Measurements from ENCODE around the gene FOXP4. TPM values are rescaled to one million over a fixed set of nuclear protein-coding genes. Genes with fewer than 3 reads are reported as not detected.

FOXP4 gene
- total RNA-seq, 1 donor from 2014 or later, result 30.0 TPM

GRCh38 chr6:41605649-41606048 is 59.5 kb downstream of the FOXP4 start:
- TF ChIP-seq CTCF (IDR thresholded peaks at IDR 0.05), result no peak
- DNase-seq, result no peak
- Histone ChIP-seq H3K36me3 (no peaks in the 10 kb centered on the region), H3K27me3 (ENCODE audit: low read depth) (no peaks in the 10 kb centered on the region), H3K4me1 (peaks cover 10% of the 10 kb centered on the region), H3K9me3 (no peaks in the 10 kb centered on the region), H3K27ac (no peak overlapping the region), H3K4me3 (no peak overlapping the region)
- no peak for ATAC-seq
- intact Hi-C loops (cut with DNase I), result no loop called here

GRCh38 chr6:41607036-41607435 is 60.9 kb downstream of the FOXP4 start:
- Histone ChIP-seq H3K9me3 (no peaks in the 10 kb centered on the region), H3K27ac (no peak overlapping the region), H3K36me3 (no peaks in the 10 kb centered on the region), H3K4me1 (peaks cover 10% of the 10 kb centered on the region), H3K27me3 (ENCODE audit: low read depth) (no peaks in the 10 kb centered on the region), H3K4me3 (no peak overlapping the region)
- no peak for DNase-seq
- no peak for TF ChIP-seq CTCF (IDR thresholded peaks at IDR 0.05)
- intact Hi-C loops (cut with DNase I), result no loop called here
- no peak for ATAC-seq

GRCh38 chr6:41607736-41608135 is 61.6 kb downstream of the FOXP4 start:
- intact Hi-C loops (cut with DNase I), result no loop called here
- no peaks in the 10 kb centered on the region for H3K9me3 ChIP-seq
- ATAC-seq (no peak), DNase-seq (no peak)
- TF ChIP-seq CTCF (IDR thresholded peaks at IDR 0.05), result no peak
- no peak overlapping the region for H3K27ac ChIP-seq
- H3K4me3 ChIP-seq, result no peak overlapping the region
- H3K36me3 ChIP-seq, result no peaks in the 10 kb centered on the region
- H3K27me3 ChIP-seq (ENCODE audit: low read depth), result no peaks in the 10 kb centered on the region
- H3K4me1 ChIP-seq, result peaks cover 8% of the 10 kb centered on the region

- DNase-seq (no peak), ATAC-seq (peak in 1 of 2 donors; percentile 16)
- Histone ChIP-seq H3K4me3 (no peak overlapping the region), H3K27ac (no peak overlapping the region), H3K36me3 (no peaks in the 10 kb centered on the region), H3K9me3 (no peaks in the 10 kb centered on the region), H3K27me3 (ENCODE audit: low read depth) (no peaks in the 10 kb centered on the region), H3K4me1 (no peaks in the 10 kb centered on the region)
- no peak for TF ChIP-seq CTCF (IDR thresholded peaks at IDR 0.05)
- intact Hi-C loops (cut with DNase I), result no loop called here
Measured at GRCh38 chr6:41608443-41609151, 62.4 kb downstream of the FOXP4 start.

GRCh38 chr6:41614715-41615114 is 68.5 kb downstream of the FOXP4 start:
- no peaks in the 10 kb centered on the region for H3K9me3 ChIP-seq
- no peak overlapping the region for H3K27ac ChIP-seq
- H3K36me3 ChIP-seq, result no peaks in the 10 kb centered on the region
- H3K27me3 ChIP-seq (ENCODE audit: low read depth), result no peaks in the 10 kb centered on the region
- peak in 1 of 2 donors; percentile 58 for ATAC-seq
- no peak for TF ChIP-seq CTCF (IDR thresholded peaks at IDR 0.05)
- H3K4me3 ChIP-seq, result no peak overlapping the region
- intact Hi-C loops (cut with DNase I), result no loop called here
- H3K4me1 ChIP-seq, result no peaks in the 10 kb centered on the region
- DNase-seq, result no peak

Data from lower lobe of right lung (tissue), 2 donors.